IMR-90 (cell line): Measurements from ENCODE around the gene RBM5. TPM values are rescaled to one million over a fixed set of nuclear protein-coding genes. Genes with fewer than 3 reads are reported as not detected.

Experiments used
- ATAC-seq: fragments of 200-7000 bp; cut with Tn5 transposase; 2 replicates; pipeline ENCODE4 v1.9.1; 2020; ENCODE audit warnings: low read depth, mild to moderate bottlenecking, moderate library complexity
- BruUV-seq: library from RNA; stranded (reverse); fragments of 400-500 nt; replicated peaks from 2 replicates; lab custom pipeline; 2021; lab: Mats Ljungman, UMichigan
- CTCF ChIA-PET: fragments of 300-600 bp; formaldehyde crosslinking; extraction: SDS; loops from one replicate; lab custom pipeline; 2021; ENCODE audit warnings: antibody characterized with exemption; lab: Yijun Ruan, JAX
- POLR2A ChIA-PET: fragments of 300-600 bp; sonication (Branson Sonifier 250); formaldehyde crosslinking; loops from one replicate; lab custom pipeline; 2022; ENCODE audit warnings: antibody characterized with exemption; ENCODE audit not compliant: unreplicated experiment; lab: Charles Lee
- DNase-seq: peaks from one replicate; pipeline ENCODE4 v3.0.0; 2013
- H2AFZ ChIP-seq: replicated peaks from 2 replicates; pipeline ENCODE3; 2013; ENCODE audit warnings: low read length, mild to moderate bottlenecking; ENCODE audit not compliant: poor library complexity
- H2AK5ac ChIP-seq: 2 replicates; pipeline ENCODE4 v1.6.1; 2013; ENCODE audit warnings: low read depth, low read length, inconsistent platforms
- H2AK9ac ChIP-seq: replicated peaks from 2 replicates; pipeline ENCODE3; 2013; ENCODE audit warnings: mild to moderate bottlenecking, low read depth, low read length, moderate library complexity; ENCODE audit not compliant: poor library complexity
- H2BK120ac ChIP-seq: 2 replicates; pipeline ENCODE4 v1.6.1; 2013; ENCODE audit warnings: low read depth, low read length, inconsistent platforms
- H2BK15ac ChIP-seq: 3 replicates; pipeline ENCODE4 v1.6.1; 2013; ENCODE audit warnings: low read depth, low read length, inconsistent platforms
- H2BK20ac ChIP-seq: 2 replicates; pipeline ENCODE4 v1.6.1; 2013; ENCODE audit warnings: low read depth, mild to moderate bottlenecking, inconsistent platforms, low read length, moderate library complexity
- H2BK5ac ChIP-seq: 2 replicates; pipeline ENCODE4 v1.6.1; 2013; ENCODE audit warnings: mild to moderate bottlenecking, low read depth, low read length, inconsistent platforms; ENCODE audit not compliant: poor library complexity, severe bottlenecking
- H3K14ac ChIP-seq: replicated peaks from 2 replicates; pipeline ENCODE4 v1.6.1; 2013; ENCODE audit warnings: low read depth, low read length, inconsistent platforms
- H3K18ac ChIP-seq: 2 replicates; pipeline ENCODE4 v1.6.1; 2013; ENCODE audit warnings: low read depth, low read length, control low read depth
- H3K23ac ChIP-seq: 2 replicates; pipeline ENCODE4 v1.6.1; 2013; ENCODE audit warnings: low read depth, low read length, inconsistent platforms
- H3K27ac ChIP-seq: 2 replicates; pipeline ENCODE4 v1.5.1; 2013; ENCODE audit warnings: mild to moderate bottlenecking, control low read depth, low read length; ENCODE audit not compliant: insufficient read depth
- H3K27me3 ChIP-seq: 2 replicates; pipeline ENCODE4 v1.6.1; 2013; ENCODE audit warnings: low read length; ENCODE audit not compliant: control insufficient read depth, insufficient read depth
- H3K36me3 ChIP-seq: 2 replicates; pipeline ENCODE4 v1.6.1; 2013; ENCODE audit warnings: low read length, mixed read lengths; ENCODE audit not compliant: control insufficient read depth, insufficient read depth
- H3K4ac ChIP-seq: 2 replicates; pipeline ENCODE4 v1.6.1; 2013; ENCODE audit warnings: low read depth, low read length, inconsistent platforms
- H3K4me1 ChIP-seq: 2 replicates; pipeline ENCODE4 v1.6.1; 2013; ENCODE audit warnings: low read length, mixed read lengths; ENCODE audit not compliant: control insufficient read depth, insufficient read depth
- H3K4me2 ChIP-seq: 2 replicates; pipeline ENCODE4 v1.6.1; 2013; ENCODE audit warnings: low read depth, mild to moderate bottlenecking, control low read depth, low read length, moderate library complexity
- H3K4me3 ChIP-seq: 2 replicates; pipeline ENCODE4 v1.5.1; 2013; ENCODE audit warnings: low read depth, mild to moderate bottlenecking, control low read depth, low read length, moderate library complexity; ENCODE audit not compliant: insufficient read depth
- H3K56ac ChIP-seq: 2 replicates; pipeline ENCODE4 v1.6.1; 2013; ENCODE audit warnings: low read length, inconsistent platforms; ENCODE audit not compliant: insufficient read depth; ENCODE audit errors: extremely low read depth
- H3K79me1 ChIP-seq, 2 experiments: 2 replicates each; pipeline ENCODE4 v1.6.1; 2013; ENCODE audit warnings: low read length in 2 of 2, inconsistent platforms in 1 of 2, low read depth in 1 of 2
- H3K9ac ChIP-seq: 2 replicates; pipeline ENCODE4 v1.6.1; 2013; ENCODE audit warnings: low read depth, low read length, control low read depth
- H3K9me1 ChIP-seq: 2 replicates; pipeline ENCODE4 v1.6.1; 2013; ENCODE audit warnings: low read length, inconsistent platforms; ENCODE audit not compliant: insufficient read depth
- H3K9me3 ChIP-seq: 2 replicates; pipeline ENCODE4 v1.6.1; 2013; ENCODE audit warnings: low read length; ENCODE audit not compliant: control insufficient read depth, insufficient read depth
- H4K20me1 ChIP-seq: 2 replicates; pipeline ENCODE4 v1.6.1; 2013; ENCODE audit warnings: low read length, inconsistent platforms; ENCODE audit not compliant: insufficient read depth
- H4K5ac ChIP-seq: 2 replicates; pipeline ENCODE4 v1.6.1; 2013; ENCODE audit warnings: mild to moderate bottlenecking, low read depth, low read length, control low read depth
- H4K8ac ChIP-seq, 2 experiments: 2 replicates each; pipeline ENCODE4 v1.6.1; 2013; ENCODE audit warnings: low read depth in 2 of 2, low read length in 2 of 2, control low read depth in 1 of 2, inconsistent platforms in 1 of 2
- H4K91ac ChIP-seq: 2 replicates; pipeline ENCODE4 v1.6.1; 2013; ENCODE audit warnings: low read depth, low read length, inconsistent platforms; ENCODE audit not compliant: insufficient read depth
- BHLHE40 ChIP-seq: fragments of 150-350 bp; IDR thresholded peaks from 2 replicates; pipeline ENCODE4 v1.6.1; 2016; ENCODE audit warnings: mild to moderate bottlenecking, low read depth, low read length
- FOS ChIP-seq: fragments of 150-350 bp; IDR thresholded peaks from 2 replicates; pipeline ENCODE4 v1.6.1; 2016; ENCODE audit warnings: low read depth, low read length
- MAFK ChIP-seq: IDR thresholded peaks from 2 replicates; pipeline ENCODE4 v1.6.1; 2012; ENCODE audit warnings: low read depth, low read length, improper control_type of control experiment
- MAZ ChIP-seq: IDR thresholded peaks from 2 replicates; pipeline ENCODE4 v1.6.1; 2012; ENCODE audit warnings: low read depth, mild to moderate bottlenecking, low read length, improper control_type of control experiment, moderate library complexity, borderline replicate concordance
- NFE2L2 ChIP-seq: fragments of 150-350 bp; IDR thresholded peaks from 2 replicates; pipeline ENCODE4 v1.6.1; 2016; ENCODE audit warnings: low read depth, mild to moderate bottlenecking, low read length
- POLR2A ChIP-seq: IDR thresholded peaks from 2 replicates; pipeline ENCODE4 v1.6.1; 2012; ENCODE audit warnings: mild to moderate bottlenecking, low read depth, low read length
- RAD21 ChIP-seq: IDR thresholded peaks from 2 replicates; pipeline ENCODE4 v1.6.1; 2012; ENCODE audit warnings: low read length, improper control_type of control experiment
- RCOR1 ChIP-seq: IDR thresholded peaks from 2 replicates; pipeline ENCODE4 v1.6.1; 2012; ENCODE audit warnings: mild to moderate bottlenecking, low read length, improper control_type of control experiment; ENCODE audit not compliant: insufficient replicate concordance
- WGBS, 2 experiments: methylation state at CpG; one replicate each; pipeline versions ENCODE4 v1.1.5 to v1.1.7; 2013; ENCODE audit warnings: missing lambda C conversion rate in 2 of 2; ENCODE audit not compliant: insufficient read length in 1 of 2; ENCODE audit errors: extremely low coverage in 2 of 2; 5-methylcytosine and 5-hydroxymethylcytosine counted together
- dilution Hi-C: fragments of 300-500 bp; cut with HindIII; formaldehyde crosslinking; loops from one replicate; pipeline ENCODE4 v1.14.3; 2018; ENCODE audit warnings: low sequenced_read_pairs; ENCODE audit not compliant: unreplicated experiment
- in situ Hi-C: fragments of 300-500 bp; cut with MboI; formaldehyde crosslinking; loops from 3 replicates; pipeline ENCODE4 v1.14.3; 2019; ENCODE audit warnings: low sequenced_read_pairs, inconsistent platforms, mixed read lengths
- intact Hi-C: fragments of 100-400 bp; cut with micrococcal nuclease; formaldehyde crosslinking; loops from 2 replicates; pipeline ENCODE4 v1.10.0; 2022
- polyA plus RNA-seq, 3 experiments: library from polyadenylated mRNA; depleted of rRNA; stranded (reverse); fragments of >200 nt; gene quantifications; 2 replicates each; pipeline ENCODE4 v1.2.3, GENCODE V29; 2012; ENCODE audit warnings: low replicate concordance in 1 of 3
- total RNA-seq: library from RNA; depleted of rRNA; stranded (reverse); fragments of >200 nt; gene quantifications from 2 replicates; pipeline ENCODE4 v1.2.3, GENCODE V29; 2012
- TF ChIP-seq, protein P1 (sequence below): fragments of 150-350 bp; IDR thresholded peaks from 2 replicates; pipeline ENCODE4 v1.6.1; 2017; ENCODE audit warnings: mild to moderate bottlenecking, antibody characterized with exemption, low read length, low read depth
- TF ChIP-seq, protein P2 (sequence below): fragments of 150-350 bp; IDR thresholded peaks from 2 replicates; pipeline ENCODE4 v1.6.1; 2016; ENCODE audit warnings: low read depth, mild to moderate bottlenecking, low read length, moderate library complexity, borderline replicate concordance

Gene RBM5
- total and polyA plus RNA-seq, 2 of the 4 experiments (the other 2 are of a cell fraction), result 121 to 155 TPM

DNA sequence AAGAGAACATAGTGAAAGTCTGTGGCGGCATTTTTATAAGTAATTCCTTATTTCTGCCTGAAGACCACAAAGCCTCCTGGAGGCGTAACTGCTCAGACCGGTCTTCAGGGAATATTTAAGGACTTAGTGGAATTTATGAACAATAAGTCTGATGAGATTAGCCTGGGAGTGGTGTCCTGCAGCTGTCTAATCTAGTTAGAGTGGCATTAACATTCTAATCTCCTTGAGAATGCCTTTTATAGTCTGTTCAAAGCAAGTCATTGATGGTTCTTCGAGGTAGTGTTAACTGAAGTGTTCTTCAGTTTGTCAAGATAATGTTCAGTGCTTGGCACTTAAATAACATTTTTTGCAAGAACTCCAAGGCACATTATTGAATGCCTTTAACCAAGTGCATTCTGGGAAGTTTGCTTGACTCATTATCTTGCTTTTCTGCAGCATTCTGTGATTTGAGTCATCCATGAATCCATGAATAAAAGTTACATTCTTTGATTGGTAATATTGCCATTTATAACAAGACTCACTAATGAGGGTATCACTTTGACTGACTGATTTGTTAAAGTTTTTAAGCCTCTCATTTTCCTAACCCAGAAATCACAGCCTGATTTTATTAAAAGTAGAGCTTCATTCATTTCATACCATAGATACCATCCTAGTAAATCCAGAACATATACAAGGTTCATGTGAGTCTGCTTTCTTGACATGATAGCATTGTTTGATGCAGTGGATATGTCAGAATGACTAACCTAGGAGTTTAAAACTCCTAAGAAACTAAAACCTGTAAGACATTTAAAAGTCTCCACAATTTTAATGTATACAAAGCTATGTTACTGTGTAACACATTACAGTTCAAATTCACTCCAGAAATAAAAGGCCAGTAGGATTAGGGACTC is 12.5 kb downstream of the RBM5 start (continued):
- no peak for TF ChIP-seq RAD21

DNA sequence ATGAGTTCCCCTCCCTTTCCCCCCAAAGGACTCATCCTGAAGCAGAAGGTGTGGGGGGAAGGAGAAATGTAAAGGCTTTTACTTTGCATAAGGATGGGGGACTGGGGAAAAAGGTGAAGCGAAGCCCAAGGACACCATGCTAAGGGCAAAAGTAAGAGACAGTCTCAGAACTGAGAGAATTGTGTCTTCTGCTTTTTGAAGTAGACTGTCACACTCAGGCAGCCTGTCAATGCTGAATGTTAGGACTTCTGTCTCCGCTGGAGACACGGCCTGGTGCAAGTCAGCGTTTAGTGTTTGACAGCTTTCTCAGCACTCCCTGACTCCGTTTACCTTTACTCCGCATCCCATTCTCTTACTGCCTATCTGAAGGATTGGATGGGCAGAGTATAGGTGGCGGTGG is 13.8 kb downstream of the RBM5 start:
- WGBS, 2 experiments, result 100% methylated on average over 1 of the region's 7 CpGs; no CpG with 5 or more reads in 1 of the 2 experiments
- dilution Hi-C loops, result no loop called here
- H3K4me2 ChIP-seq, result no peak overlapping the region
- H3K14ac ChIP-seq, result no peak overlapping the region
- ChIA-PET CTCF (interaction anchor here (1.1 kb wide), 1 partner anchor 18 kb away, joined by 7 read pairs; no protein-coding TSS in a partner anchor), POLR2A (no interaction called here)
- no peaks in the 10 kb centered on the region for H3K9me1 ChIP-seq
- H3K9me3 ChIP-seq, result no peaks in the 10 kb centered on the region
- no peak for TF ChIP-seq POLR2A
- no peak for TF ChIP-seq RCOR1
- no peak for TF ChIP-seq MAZ
- TF ChIP-seq, protein P1, sequence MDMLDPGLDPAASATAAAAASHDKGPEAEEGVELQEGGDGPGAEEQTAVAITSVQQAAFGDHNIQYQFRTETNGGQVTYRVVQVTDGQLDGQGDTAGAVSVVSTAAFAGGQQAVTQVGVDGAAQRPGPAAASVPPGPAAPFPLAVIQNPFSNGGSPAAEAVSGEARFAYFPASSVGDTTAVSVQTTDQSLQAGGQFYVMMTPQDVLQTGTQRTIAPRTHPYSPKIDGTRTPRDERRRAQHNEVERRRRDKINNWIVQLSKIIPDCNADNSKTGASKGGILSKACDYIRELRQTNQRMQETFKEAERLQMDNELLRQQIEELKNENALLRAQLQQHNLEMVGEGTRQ, result no peak
- no peak for TF ChIP-seq FOS
- no peak for TF ChIP-seq RAD21
- TF ChIP-seq NFE2L2, result no peak
- TF ChIP-seq, protein P2, sequence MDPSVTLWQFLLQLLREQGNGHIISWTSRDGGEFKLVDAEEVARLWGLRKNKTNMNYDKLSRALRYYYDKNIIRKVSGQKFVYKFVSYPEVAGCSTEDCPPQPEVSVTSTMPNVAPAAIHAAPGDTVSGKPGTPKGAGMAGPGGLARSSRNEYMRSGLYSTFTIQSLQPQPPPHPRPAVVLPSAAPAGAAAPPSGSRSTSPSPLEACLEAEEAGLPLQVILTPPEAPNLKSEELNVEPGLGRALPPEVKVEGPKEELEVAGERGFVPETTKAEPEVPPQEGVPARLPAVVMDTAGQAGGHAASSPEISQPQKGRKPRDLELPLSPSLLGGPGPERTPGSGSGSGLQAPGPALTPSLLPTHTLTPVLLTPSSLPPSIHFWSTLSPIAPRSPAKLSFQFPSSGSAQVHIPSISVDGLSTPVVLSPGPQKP, result no peak
- no peak for TF ChIP-seq BHLHE40
- no peak for TF ChIP-seq MAFK
- H2BK15ac ChIP-seq, result no peak overlapping the region
- no peaks in the 10 kb centered on the region for H3K4me1 ChIP-seq
- H2AFZ ChIP-seq, result no peak overlapping the region
- H3K4ac ChIP-seq, result no peak overlapping the region
- H3K79me1 ChIP-seq, result peaks cover 41 to 74% of the 10 kb centered on the region in 2 experiments
- no peak overlapping the region for H3K18ac ChIP-seq
- no peak overlapping the region for H2BK120ac ChIP-seq
- H3K27me3 ChIP-seq, result no peaks in the 10 kb centered on the region
- DNase-seq, result no peak
- peak overlapping the region; percentile 13; the same call in 1 of the 2 replicates for H3K27ac ChIP-seq
- peaks cover 73% of the 10 kb centered on the region for H3K36me3 ChIP-seq
- no peak for ATAC-seq
- no peak overlapping the region for H4K8ac ChIP-seq
- H4K20me1 ChIP-seq, result peaks cover 29% of the 10 kb centered on the region; the same call in 1 of the 2 replicates
- intact Hi-C loops, result loop anchor here (10.0 kb wide), 1 partner anchor 1258 kb away; the partner anchor contains the start of gene PRKAR2A
- H2AK5ac ChIP-seq, result no peak overlapping the region
- no peak overlapping the region for H2BK5ac ChIP-seq
- H3K9ac ChIP-seq, result no peak overlapping the region
- no peak overlapping the region for H3K56ac ChIP-seq
- H4K91ac ChIP-seq, result no peak overlapping the region
- H2BK20ac ChIP-seq, result no peak overlapping the region
- no peak overlapping the region for H3K4me3 ChIP-seq
- no peak overlapping the region for H2AK9ac ChIP-seq
- no TSS peak for BruUV-seq
- no peak overlapping the region for H4K5ac ChIP-seq
- in situ Hi-C loops, result no loop called here
- no peak overlapping the region for H3K23ac ChIP-seq
